Measurements from ENCODE around the gene HELT.

DNA sequence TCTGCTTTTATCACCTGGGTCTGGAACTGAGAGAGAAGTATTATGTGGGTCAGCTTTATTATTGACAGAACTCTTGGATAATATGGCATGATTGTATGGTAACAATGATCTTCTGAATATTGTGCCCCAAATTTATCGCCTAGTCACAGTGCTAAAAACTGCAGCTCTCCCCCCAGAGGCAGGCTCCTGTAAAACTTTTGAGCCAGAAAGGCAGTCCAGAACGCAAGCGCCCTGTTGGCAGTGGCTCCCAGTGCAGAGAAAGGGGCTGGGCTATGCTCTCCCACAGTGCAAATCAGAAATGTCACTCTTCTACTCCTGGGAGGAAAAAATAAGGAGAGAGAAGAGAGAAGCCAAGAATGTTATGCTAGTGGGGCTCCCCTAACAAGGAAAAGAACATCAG is 50.5 kb downstream of the HELT start:
- TF ChIP-seq, protein P1, sequence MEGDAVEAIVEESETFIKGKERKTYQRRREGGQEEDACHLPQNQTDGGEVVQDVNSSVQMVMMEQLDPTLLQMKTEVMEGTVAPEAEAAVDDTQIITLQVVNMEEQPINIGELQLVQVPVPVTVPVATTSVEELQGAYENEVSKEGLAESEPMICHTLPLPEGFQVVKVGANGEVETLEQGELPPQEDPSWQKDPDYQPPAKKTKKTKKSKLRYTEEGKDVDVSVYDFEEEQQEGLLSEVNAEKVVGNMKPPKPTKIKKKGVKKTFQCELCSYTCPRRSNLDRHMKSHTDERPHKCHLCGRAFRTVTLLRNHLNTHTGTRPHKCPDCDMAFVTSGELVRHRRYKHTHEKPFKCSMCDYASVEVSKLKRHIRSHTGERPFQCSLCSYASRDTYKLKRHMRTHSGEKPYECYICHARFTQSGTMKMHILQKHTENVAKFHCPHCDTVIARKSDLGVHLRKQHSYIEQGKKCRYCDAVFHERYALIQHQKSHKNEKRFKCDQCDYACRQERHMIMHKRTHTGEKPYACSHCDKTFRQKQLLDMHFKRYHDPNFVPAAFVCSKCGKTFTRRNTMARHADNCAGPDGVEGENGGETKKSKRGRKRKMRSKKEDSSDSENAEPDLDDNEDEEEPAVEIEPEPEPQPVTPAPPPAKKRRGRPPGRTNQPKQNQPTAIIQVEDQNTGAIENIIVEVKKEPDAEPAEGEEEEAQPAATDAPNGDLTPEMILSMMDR (IDR thresholded peaks at IDR 0.05): no peak
- TF ChIP-seq POLR2A (IDR thresholded peaks at IDR 0.05): no peak
- no peak for TF ChIP-seq EP300 (IDR thresholded peaks at IDR 0.05)

All from ovary (tissue), 3 donors.